Activated T-cell treated with anti-CD3 and anti-CD28 coated beads, Interleukin-2, amount 50 U/mL, for 4 hours (primary cell): ENCODE measurements around the gene SMPDL3A. TPM values are rescaled to one million over a fixed set of nuclear protein-coding genes. Genes with fewer than 3 reads are reported as not detected.

Experiments
- ATAC-seq, 2 donors: fragments of 200-7000 bp; cut with Tn5 transposase; one replicate each; pipeline ENCODE4 v1.10.0; 2021
- DNase-seq: peaks from one replicate; pipeline ENCODE4 v3.0.0-alpha.2; 2020
- H3K27me3 Mint-ChIP-seq: one replicate; pipeline ENCODE4 v1.8.0; 2021; ENCODE audit warnings: low read depth, mixed read lengths
- H3K36me3 Mint-ChIP-seq: one replicate; pipeline ENCODE4 v1.8.0; 2022; ENCODE audit warnings: mixed read lengths; ENCODE audit not compliant: insufficient read depth
- H3K4me1 Mint-ChIP-seq: one replicate; pipeline ENCODE4 v1.8.0; 2021; ENCODE audit warnings: low read depth, mixed read lengths
- H3K4me3 Mint-ChIP-seq: one replicate; pipeline ENCODE4 v1.8.0; 2021; ENCODE audit warnings: mild to moderate bottlenecking, moderate library complexity, mixed read lengths
- H3K9me3 Mint-ChIP-seq: one replicate; pipeline ENCODE4 v1.8.0; 2021; ENCODE audit warnings: mixed read lengths
- total RNA-seq, 3 donors: library from RNA; stranded (reverse); gene quantifications; one replicate each; pipeline ENCODE4 v1.2.1, GENCODE V29; 2021

The SMPDL3A gene
- total RNA-seq, 3 donors from 2014 or later, result 0.22 TPM; not detected in 2

DNA sequence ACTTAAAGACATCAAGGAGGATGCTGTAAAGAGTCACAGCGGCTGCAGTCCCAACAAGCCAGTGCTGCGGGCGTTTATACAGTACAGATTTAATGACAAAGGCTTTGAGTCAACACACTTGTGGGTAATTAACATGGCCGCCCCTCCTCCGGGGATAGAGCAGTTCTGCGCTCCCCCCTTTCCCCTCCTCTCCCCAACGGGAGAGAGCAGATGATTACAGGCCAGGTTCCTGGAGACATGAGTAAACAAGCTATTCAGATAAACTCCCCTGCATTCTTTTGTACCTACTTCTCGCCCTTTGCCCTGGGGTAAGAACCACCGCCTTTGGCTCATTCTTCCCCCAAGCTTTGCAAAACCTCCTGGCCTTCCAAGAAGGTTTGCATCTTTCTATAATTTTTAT is 33.2 kb upstream of the SMPDL3A start:
- H3K9me3 Mint-ChIP-seq, result no peaks in the 10 kb centered on the region
- H3K36me3 Mint-ChIP-seq, result no peaks in the 10 kb centered on the region
- H3K4me3 Mint-ChIP-seq, result no peak overlapping the region
- peaks cover 11% of the 10 kb centered on the region for H3K4me1 Mint-ChIP-seq
- DNase-seq (no peak), ATAC-seq (no peak)
- no peaks in the 10 kb centered on the region for H3K27me3 Mint-ChIP-seq

- ATAC-seq, result peak in 1 of 2 donors; percentile 82
- Mint-ChIP-seq H3K4me1 (no peaks in the 10 kb centered on the region), H3K9me3 (no peaks in the 10 kb centered on the region), H3K36me3 (no peaks in the 10 kb centered on the region), H3K27me3 (no peaks in the 10 kb centered on the region), H3K4me3 (no peak overlapping the region)
- no peak for DNase-seq
These were observed 30.1 kb upstream of the SMPDL3A start for GRCh38 chr6:122758927-122759334.

DNA sequence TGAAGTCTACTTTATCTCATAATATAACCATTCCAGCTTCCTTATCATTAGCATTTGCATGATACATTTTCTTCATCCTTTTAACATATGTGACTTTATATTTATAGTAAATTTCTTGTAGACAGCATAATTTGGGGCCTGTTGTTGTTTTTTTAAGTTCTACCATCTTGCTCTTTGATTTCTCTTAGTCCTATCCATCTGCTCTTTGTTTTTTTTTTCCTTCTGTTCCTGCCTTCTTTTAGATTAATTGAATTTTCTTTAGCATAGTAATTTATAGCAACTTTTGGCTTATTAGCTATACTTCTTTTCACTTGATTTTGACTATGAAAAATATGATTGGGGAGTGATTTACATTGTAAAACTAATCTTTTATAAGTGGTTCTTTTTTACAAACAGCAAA is 28.7 kb upstream of the SMPDL3A start:
- Mint-ChIP-seq H3K36me3 (no peaks in the 10 kb centered on the region), H3K27me3 (no peaks in the 10 kb centered on the region), H3K4me1 (no peaks in the 10 kb centered on the region), H3K4me3 (no peak overlapping the region), H3K9me3 (no peaks in the 10 kb centered on the region)
- DNase-seq (no peak), ATAC-seq (no peak)

- Mint-ChIP-seq H3K36me3 (no peaks in the 10 kb centered on the region), H3K9me3 (no peaks in the 10 kb centered on the region), H3K4me1 (no peaks in the 10 kb centered on the region), H3K27me3 (peaks cover 2% of the 10 kb centered on the region), H3K4me3 (no peak overlapping the region)
- DNase-seq, result no peak
- ATAC-seq, result no peak
These were observed 22.8 kb upstream of the SMPDL3A start for GRCh38 chr6:122766256-122766655.

- Mint-ChIP-seq H3K27me3 (peaks cover 2% of the 10 kb centered on the region), H3K9me3 (peaks cover 4% of the 10 kb centered on the region), H3K36me3 (no peaks in the 10 kb centered on the region), H3K4me1 (no peaks in the 10 kb centered on the region), H3K4me3 (no peak overlapping the region)
- DNase-seq (no peak), ATAC-seq (no peak)
These were observed 18.0 kb upstream of the SMPDL3A start for GRCh38 chr6:122770835-122771601.

- no peaks in the 10 kb centered on the region for H3K4me1 Mint-ChIP-seq
- no peaks in the 10 kb centered on the region for H3K36me3 Mint-ChIP-seq
- DNase-seq (no peak), ATAC-seq (no peak)
- H3K9me3 Mint-ChIP-seq, result peaks cover 4% of the 10 kb centered on the region
- H3K27me3 Mint-ChIP-seq, result no peaks in the 10 kb centered on the region
- H3K4me3 Mint-ChIP-seq, result no peak overlapping the region
These were observed 16.2 kb upstream of the SMPDL3A start for GRCh38 chr6:122772724-122773415.

DNA sequence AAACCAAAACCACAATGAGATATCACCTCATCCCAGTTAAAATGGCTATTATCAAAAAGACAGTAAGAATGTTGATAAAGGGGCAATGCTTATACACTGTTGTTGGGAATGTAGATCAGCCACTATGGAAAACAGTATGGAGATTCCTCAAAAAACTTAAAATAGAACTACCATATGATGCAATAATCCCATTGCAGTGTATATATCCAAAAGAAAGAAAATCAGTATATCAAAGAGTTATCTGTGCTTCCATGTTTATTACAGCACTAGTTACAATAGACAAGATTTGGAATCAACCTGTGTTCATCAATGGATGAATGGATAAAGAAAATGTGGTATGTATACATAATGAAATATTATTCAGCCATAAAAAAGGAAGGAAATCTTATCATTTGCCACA is 13.1 kb upstream of the SMPDL3A start:
- H3K4me3 Mint-ChIP-seq, result no peak overlapping the region
- H3K27me3 Mint-ChIP-seq, result no peaks in the 10 kb centered on the region
- H3K4me1 Mint-ChIP-seq, result no peaks in the 10 kb centered on the region
- ATAC-seq, result no peak
- peaks cover 4% of the 10 kb centered on the region for H3K9me3 Mint-ChIP-seq
- no peak for DNase-seq
- H3K36me3 Mint-ChIP-seq, result no peaks in the 10 kb centered on the region

- no peaks in the 10 kb centered on the region for H3K36me3 Mint-ChIP-seq
- peaks cover 4% of the 10 kb centered on the region for H3K27me3 Mint-ChIP-seq
- no peak overlapping the region for H3K4me3 Mint-ChIP-seq
- H3K4me1 Mint-ChIP-seq, result no peaks in the 10 kb centered on the region
- DNase-seq, result no peak
- peaks cover 4% of the 10 kb centered on the region for H3K9me3 Mint-ChIP-seq
- ATAC-seq, result no peak
These were observed 10.8 kb upstream of the SMPDL3A start for GRCh38 chr6:122778302-122778701.

GRCh38 chr6:122778985-122779661 is 9.9 kb upstream of the SMPDL3A start:
- H3K9me3 Mint-ChIP-seq, result peaks cover 4% of the 10 kb centered on the region
- no peak for ATAC-seq

DNA sequence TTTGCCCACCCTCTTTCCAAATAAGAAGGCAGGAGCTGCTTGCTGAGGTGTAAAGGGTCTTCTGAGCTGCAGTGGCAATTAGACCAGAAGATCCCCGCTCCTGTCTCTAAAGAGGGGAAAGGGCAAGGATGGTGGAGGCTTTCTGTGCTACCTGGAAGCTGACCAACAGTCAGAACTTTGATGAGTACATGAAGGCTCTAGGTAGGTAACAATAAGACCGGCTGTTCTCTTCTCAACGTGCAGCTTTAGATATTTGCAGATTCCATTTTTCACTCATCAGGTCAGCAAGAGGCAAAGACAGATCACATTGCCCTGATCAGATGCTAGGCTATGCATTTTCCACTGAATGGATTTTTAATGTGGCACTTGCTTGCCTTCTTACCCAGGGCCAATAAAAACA is 9.4 kb upstream of the SMPDL3A start, which contains the start of gene FABP7:
Gene FABP7, plus strand, starts transcription at position 50 of the 400 bp plus-strand sequence. Its CDS starts 79 bp downstream, at position 129.
- no peaks in the 10 kb centered on the region for H3K36me3 Mint-ChIP-seq
- ATAC-seq, result no peak
- H3K4me3 Mint-ChIP-seq, result no peak within 1 kb of the TSS
- H3K4me1 Mint-ChIP-seq, result no peaks in the 10 kb centered on the region
- H3K9me3 Mint-ChIP-seq, result peaks cover 4% of the 10 kb centered on the region
- no peak for DNase-seq
- peaks cover 6% of the 10 kb centered on the region for H3K27me3 Mint-ChIP-seq

More at GRCh38 chr6:122778985-122779661, 9.9 kb upstream of the SMPDL3A start:
- Mint-ChIP-seq H3K4me3 (no peak overlapping the region), H3K4me1 (no peaks in the 10 kb centered on the region), H3K27me3 (peaks cover 5% of the 10 kb centered on the region), H3K36me3 (no peaks in the 10 kb centered on the region)
- no peak for DNase-seq

DNA sequence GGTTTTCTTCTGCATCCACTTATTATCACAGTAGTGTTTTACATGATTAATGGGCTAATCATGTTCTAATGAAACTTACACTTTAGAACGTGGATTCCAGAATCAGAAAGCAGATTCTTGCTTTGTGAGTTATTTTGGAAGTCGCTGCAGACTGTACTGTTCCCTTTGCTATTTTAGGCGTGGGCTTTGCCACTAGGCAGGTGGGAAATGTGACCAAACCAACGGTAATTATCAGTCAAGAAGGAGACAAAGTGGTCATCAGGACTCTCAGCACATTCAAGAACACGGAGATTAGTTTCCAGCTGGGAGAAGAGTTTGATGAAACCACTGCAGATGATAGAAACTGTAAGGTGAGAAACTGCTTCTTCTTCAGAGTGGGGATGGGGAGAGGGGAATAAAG is 8.9 kb upstream of the SMPDL3A start:
- Mint-ChIP-seq H3K4me1 (no peaks in the 10 kb centered on the region), H3K9me3 (peaks cover 4% of the 10 kb centered on the region), H3K27me3 (peaks cover 6% of the 10 kb centered on the region), H3K36me3 (no peaks in the 10 kb centered on the region), H3K4me3 (no peak overlapping the region)
- no peak for ATAC-seq
- no peak for DNase-seq

GRCh38 chr6:122781716-122782115 is 7.3 kb upstream of the SMPDL3A start:
- no peak overlapping the region for H3K4me3 Mint-ChIP-seq
- peaks cover 11% of the 10 kb centered on the region for H3K27me3 Mint-ChIP-seq
- no peaks in the 10 kb centered on the region for H3K36me3 Mint-ChIP-seq
- no peaks in the 10 kb centered on the region for H3K4me1 Mint-ChIP-seq
- ATAC-seq (no peak), DNase-seq (no peak)
- no peaks in the 10 kb centered on the region for H3K9me3 Mint-ChIP-seq

DNA sequence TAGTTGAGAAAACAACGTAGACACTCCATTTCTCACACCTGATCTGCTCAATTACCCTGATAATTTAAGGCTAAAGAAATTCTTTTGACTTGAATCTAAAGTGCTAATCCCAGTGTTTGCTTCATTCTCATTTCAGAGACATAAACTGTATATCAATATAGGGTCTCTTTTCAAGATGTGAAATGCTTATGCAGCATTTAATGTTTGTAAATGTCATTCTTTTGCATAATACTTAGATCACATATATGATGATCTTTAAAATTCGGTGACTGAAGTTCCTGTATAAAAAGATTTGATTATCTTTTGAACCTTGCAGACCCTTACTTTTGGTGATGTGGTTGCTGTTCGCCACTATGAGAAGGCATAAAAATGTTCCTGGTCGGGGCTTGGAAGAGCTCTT is 5.7 kb upstream of the SMPDL3A start:
- Mint-ChIP-seq H3K4me3 (no peak overlapping the region), H3K27me3 (peaks cover 25% of the 10 kb centered on the region), H3K36me3 (no peaks in the 10 kb centered on the region), H3K4me1 (no peaks in the 10 kb centered on the region), H3K9me3 (no peaks in the 10 kb centered on the region)
- ATAC-seq (no peak), DNase-seq (no peak)

- no peak for DNase-seq
- no peaks in the 10 kb centered on the region for H3K36me3 Mint-ChIP-seq
- peaks cover 10% of the 10 kb centered on the region for H3K4me1 Mint-ChIP-seq
These were observed 3.2 kb upstream of the SMPDL3A start for GRCh38 chr6:122785891-122786290.

More at GRCh38 chr6:122785891-122786290, 3.2 kb upstream of the SMPDL3A start:
- H3K27me3 Mint-ChIP-seq, result peaks cover 46% of the 10 kb centered on the region
- H3K9me3 Mint-ChIP-seq, result no peaks in the 10 kb centered on the region
- no peak overlapping the region for H3K4me3 Mint-ChIP-seq
- ATAC-seq, result no peak
